NCI-H2227 (cell line): ENCODE measurements around the gene RPP14.
"Not testable (repeated sequence)": the region's sequence is repeated elsewhere in the genome, so short reads cannot be mapped to it uniquely, and the experiment has no call there.

ENCODE experiments used
- DNase-seq: peaks from one replicate; lab custom pipeline; 2025; ENCODE audit not compliant: unreplicated experiment; lab: John Stamatoyannopoulos, UW

Gene RPP14

DNA sequence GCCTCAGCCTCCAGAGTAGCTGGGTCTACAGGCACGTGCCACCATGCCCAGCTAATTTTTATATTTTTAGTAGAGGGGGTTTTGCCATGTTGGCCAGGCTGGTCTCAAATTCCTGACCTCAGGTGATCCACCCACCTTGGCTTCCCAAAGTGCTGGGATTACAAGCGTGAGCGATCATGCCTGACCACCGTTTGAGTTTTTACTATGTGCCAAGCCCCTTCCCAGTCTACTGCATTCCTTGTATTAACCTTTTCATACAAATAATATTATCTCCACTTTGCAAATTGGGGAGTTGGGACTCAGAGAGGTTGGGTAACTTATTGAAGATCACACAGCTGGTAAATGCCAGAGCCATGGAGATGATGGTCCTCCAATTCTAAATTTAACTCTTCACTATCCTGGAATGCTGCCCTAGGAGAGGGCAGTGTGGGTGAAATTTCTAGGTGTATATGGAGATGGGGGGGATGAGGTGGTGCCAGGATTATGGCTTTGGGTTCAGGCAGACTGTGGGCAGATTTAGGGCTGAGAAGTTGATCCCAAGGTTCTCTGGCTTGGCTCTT is 25.6 kb downstream of the RPP14 start:
- no peak for DNase-seq

DNA sequence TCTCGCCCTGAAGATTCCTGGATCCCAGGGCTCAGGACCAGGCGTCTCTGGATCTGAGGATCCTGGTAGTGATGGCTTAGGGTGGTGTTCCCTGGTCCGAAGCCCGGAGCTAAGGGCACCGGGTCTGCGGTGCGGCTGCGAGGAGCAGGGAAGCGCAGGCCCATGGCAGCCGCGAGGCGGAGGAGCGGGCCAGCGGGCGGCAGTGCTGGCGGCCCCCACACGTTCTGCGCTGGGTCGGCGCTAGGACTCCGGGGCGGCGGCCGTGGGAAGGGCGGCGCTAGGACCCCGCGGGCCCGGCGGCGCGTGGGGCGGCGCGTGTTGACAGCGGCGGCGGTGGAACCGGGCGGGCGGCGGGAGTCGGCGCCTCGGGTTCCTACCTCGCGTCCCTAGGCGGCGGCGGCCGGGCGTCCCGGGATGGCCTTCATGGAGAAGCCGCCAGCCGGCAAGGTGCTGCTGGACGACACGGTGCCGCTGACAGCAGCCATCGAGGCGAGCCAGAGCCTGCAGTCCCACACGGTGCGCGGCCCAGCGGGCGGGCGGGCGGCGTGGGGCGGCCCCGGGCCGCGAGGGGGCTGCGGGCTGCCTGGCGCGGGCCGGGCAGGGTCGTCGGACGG is 26.6 kb downstream of the RPP14 start, which contains the start of gene PXK:
PXK (plus strand) TSS at position 318 of the 614 bp plus-strand sequence; CDS start at position 415, 97 bp downstream.
- peak; percentile 69 for DNase-seq

DNA sequence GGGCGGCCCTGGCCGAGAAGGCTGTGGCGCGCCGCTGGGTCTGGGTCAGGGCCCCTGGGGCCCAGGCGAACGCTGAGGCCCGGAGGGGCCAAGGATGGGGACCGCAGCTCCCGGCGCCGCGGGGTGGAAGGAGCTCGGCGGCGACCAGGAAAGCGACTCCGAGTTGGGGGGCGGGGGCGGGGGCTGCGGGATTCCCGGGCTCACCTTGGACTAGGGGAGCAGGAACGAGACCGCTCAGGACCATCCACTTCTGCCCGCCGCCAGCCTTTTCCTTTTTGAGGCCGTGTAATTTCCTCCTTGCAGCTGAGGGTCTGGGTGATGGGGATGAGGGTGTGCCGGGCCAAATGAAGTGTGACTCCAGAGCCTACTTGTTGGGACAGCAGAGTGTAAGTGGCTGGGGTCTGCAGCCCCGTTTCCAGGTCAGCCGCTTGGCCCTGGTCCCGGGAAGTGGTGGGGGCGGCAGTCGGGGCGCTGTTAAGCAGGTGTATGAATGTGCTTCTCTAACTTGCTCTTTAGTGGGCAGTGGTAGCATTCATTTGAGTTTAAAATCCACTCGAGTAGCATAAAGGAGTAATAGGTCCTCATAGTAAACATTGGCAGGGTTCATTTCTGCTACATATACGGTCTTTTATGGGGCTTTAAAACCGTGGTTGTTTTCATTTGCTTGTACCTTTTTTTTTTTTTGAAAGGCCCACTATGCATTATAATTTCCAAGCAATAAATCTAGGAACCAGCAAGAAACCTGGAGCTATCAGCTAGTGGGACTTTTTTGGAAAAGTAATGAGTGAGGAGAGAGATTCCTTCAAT is 27.4 kb downstream of the RPP14 start:
- DNase-seq = no peak

DNA sequence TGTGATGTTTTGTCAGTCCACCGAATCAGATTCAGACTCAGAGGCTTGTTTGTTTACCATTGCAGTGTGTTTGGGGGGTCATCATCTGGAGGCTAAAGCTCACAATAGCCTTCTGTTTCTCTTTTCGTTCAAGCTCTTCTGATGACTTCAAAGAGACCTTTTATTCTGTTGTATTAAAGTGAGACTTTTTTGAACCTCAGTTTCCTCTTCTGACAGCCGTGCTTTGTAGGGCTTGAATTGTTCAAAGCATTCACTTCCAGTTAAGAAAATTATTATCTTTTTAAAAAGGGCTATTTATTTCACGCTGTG is 27.9 kb downstream of the RPP14 start:
- DNase-seq = no peak

DNA sequence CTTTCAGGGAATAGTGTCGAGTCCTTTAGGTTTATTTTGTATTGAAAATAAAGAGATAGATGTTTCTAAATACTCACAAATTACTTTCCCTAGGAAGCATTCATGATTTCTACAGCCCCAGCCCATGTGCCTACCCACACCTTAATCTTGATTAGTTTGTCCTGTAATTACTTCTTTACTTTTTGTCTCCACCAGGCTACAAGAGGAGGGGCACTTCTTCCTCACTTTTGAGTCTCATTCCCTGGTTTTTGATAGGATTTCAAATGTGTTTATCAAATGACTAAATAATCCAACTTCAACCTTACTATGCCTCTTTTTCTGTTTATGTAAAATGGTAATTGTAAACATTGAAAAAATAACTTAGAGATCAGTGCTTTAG is 28.4 kb downstream of the RPP14 start:
- DNase-seq = no peak

DNA sequence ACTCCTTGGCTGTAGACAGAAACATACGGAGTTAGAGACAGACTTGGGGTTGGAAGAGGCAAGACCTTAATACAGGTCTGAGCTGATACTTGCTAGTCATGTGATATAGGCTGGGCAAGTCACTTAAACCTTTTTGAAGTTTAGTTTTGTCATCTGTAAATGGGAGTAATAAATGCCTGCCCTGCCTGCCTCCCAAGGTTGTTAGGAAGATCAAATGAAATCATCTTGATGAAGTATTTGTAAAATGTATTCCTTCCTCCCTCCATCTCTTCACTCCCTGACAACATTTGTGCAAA is 29.6 kb downstream of the RPP14 start:
- no peak for DNase-seq

DNA sequence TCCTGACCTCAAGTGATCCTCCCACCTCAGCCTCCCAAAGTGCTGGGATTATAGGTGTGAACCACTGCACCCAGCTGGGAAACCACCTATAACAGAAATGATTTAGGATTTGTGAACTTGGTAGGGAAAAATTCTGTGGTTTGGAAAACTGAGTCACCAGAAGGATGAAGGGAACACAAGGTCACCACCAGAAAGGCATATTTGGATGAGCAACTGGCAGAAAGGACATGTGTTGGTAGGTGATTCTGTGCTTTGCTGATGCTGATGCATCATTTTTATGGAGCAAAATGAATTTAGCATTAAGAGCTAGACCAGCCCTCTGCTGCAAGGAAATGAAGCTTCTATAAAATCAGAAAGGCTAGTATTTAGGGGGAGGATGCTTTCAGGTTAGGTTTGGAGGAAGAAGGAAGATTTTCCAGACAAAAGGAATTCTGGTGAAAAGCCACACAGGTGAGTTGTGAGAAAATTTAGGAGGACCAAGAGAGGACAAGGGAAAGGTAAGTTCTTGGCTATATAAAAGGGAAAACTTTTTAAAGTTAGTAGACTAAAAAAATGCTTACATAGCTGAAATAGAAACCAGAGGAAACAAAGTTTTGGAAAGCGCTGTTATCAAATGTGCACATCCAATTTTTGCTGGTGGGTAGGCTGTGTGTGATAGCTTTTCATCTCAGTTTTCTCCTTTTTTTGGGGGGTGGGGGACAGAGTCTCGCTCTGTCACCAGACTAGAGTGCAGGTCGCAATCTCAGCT is 30.3 kb downstream of the RPP14 start:
- no peak for DNase-seq

DNA sequence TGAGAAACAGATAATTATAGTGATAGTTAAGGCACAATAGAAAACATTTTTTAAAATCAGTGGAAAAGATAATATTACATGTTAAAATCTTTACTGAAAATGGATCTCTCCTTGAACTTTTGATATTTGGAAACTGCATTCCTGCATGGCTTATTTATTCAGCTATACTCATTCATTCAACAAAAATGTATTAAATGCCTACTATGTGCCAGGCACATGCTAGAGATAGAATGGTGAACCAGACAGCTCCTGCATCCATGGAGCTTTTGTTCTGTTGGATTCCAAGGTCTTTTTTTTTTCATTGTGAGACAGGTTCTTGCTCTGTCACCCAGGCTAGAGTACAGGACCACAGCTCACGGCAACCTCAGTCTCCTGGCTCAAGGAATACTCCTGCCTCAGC is 31.1 kb downstream of the RPP14 start:
- DNase-seq = no peak

DNA sequence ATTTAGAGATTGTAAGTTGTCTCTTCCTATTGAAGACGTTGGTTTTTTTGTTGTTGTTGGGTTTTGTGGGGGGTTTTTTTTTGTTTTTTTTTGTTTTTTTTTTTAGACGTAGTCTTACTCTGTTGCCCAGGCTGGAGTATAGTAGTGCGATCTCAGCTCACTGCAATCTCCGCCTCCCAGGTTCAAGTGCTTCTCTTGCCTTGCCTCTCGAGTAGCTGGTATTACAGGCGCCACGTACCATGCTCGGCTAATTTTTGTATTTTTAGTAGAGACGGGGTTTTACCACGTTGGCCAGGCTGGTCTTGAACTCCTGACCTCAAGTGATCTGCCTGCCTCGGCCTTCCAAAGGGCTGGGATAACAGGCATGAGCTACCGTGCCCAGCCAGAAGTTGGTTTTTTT is 33.1 kb downstream of the RPP14 start:
- not testable (repeated sequence) for DNase-seq

DNA sequence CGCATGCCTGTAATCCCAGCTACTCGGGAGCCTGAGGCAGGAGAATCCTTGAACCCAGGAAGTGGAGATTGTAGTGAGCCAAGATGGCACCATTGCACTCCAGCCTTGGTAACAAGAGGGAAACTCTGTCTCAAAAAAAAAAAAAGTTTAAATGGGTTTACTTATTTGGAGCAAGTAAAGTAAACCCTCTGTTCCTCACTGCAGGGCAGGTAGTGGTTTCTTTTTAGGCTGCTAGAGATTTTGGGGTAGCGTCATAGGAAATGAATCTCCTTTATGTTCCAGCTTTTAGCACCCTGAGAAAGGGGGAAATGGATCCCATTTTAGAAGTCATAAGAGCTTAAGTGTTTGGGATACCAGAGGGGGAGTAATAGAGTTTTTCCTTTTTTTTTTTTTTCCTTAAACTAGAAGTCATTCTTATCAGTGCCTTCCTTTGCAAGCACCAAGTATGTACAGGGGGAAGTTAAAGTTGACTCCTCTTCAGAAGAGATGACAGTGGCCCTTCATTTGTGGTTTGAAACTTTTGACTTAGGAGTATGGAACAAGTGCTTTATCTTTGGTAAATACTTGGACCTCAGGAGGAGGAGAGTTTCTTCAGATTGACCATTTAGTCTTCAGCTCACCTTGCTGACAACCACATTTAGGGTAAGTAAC is 34.7 kb downstream of the RPP14 start:
- no peak for DNase-seq

DNA sequence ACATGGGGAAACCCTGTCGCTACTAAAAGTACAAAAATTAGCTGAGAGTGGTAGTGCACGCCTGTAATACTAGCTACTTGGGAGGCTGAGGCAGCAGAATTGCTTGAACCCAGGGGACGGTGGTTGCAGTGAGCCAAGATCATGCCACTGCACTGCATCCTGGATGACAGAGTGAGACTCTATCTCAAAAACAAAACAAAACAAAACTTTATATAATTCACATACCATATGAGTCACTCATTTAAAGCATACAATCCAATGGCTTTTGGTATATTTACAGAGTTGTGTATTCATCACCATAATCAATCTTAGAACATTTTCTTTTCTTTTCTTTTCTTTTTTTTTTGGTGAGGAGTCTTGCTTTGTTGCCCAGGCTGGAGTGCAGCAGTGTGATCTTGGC is 35.3 kb downstream of the RPP14 start:
- no peak for DNase-seq

DNA sequence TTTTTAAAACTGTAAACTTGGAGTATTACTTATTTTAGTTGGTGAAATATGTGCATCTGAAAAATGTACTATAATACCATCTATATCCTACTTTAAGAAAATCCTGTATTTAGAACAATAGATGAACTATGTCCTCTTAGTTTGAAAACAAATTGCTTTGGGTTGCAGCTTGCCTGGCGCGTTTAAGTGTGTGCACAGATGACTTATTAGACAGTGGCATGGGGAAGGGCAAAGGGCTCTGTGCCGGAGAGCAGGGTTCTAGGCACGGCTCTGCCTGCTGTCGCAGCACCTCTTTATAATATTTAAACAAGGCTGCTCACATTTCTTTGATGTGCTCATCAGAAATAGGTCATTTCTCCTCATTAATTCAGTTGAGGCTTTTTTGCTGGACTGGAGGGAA is 36.6 kb downstream of the RPP14 start:
- no peak for DNase-seq

DNA sequence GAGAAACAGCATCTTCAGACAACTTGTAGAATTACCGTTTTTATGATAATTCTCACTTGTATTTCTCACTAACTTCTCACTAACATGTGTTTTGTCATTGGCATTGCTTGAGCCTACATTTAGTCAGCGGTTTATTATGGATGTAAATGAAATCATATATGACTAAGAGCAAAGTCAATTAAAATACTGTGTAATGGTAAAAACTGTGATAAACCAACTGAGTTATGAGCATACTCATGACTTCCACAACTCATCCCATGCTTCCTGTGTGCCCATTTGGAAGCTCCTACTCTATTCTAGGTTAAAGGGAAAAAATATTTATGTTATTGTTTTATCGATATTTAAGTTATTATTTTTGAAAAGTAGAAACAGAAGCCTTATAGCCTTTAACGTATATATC is 39.4 kb downstream of the RPP14 start:
- no peak for DNase-seq

DNA sequence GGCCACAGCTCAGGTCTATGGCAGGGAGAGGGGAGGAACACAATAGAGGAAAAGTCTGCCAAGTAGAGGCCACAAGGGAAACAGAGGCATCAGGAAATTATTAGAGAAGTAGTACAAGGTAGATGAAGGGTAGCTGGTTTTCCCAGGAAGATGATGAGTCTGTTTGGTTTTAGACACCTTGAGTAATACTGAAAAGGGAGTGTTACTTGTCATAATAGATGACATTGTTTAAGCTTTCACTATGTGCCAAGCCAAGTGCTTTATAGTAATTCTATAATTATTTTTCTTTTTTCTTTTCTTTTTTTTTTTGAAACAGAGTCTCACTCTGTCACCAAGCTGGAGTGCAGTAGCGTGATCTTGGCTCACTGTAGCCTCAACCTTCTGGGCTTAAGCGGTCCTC is 40.3 kb downstream of the RPP14 start:
- DNase-seq = no peak

DNA sequence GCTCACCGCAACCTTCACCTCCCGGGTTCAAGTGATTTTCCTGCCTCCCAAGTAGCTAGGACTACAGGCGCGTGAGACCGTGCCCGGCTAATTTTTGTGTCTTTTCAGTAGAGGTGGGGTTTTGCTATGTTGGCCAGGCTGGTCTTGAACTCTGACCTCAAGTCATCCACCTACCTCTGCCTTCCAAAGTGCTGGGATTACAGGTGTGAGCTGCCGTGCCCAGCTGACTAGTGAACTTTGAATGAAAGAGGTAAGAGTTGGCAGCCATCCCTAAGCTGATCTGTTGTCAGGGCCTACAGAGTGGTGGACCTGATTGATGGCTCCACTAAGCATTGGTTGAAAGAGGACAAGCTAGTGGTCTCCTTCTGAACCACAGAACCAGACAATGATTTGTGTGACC is 41.9 kb downstream of the RPP14 start:
- no peak for DNase-seq

DNA sequence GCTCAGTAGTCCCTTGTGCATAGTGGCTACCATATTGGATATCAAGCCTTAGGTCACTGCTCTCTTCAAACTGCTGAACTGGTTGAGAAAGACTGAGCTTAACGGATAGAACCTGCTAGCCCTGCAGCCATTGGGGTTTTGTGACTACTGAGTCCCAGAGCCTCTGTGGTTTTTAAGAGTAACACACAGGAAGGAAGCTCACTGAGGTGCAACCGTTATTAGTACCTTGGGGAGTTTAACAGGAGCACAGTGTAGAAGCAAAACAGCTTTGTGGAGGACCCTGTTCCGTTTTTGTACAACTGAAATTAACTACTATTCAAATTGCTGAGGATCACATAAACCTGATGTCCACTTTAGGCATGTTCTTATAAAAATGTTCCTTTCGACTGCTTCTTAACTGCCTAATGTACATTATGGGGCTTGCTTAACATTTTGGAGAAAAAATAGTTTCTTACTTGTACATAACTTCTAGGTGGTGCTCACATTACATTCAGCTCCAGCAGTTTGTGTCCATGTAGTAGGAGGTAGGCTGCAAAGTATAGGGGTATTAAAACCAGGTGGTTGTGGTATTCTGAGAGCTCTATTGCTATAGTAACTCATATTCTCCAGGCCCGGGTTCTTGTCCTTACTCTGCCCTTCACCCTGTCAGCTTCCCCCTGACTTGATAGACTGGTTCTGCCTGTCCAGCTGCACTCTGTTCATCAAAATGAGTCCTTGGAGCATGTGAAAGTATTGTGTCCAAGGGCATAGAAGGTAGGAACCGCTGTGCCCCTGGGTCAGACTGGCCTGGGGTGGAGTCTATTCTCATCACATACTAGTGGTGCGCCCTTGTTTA is 44.0 kb downstream of the RPP14 start:
- DNase-seq = no peak

DNA sequence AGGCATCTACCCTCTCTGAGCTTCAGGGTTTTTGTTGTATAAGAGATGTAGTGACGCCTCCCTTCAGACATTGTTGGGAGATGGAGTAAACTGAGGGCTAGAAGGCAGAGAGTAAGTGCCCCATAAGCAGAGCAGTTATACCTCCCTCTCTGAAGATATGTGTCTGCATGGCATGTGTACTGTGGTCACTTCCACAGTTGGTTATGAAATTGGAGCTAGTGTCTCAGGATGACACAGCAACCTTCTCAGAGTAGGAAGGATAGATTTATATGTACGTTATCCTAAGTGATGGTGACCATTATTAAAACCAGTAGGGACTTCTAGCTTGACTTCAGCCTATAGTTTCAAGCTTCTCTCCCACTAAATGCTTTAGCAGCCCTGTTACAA is 44.6 kb downstream of the RPP14 start:
- DNase-seq = no peak

DNA sequence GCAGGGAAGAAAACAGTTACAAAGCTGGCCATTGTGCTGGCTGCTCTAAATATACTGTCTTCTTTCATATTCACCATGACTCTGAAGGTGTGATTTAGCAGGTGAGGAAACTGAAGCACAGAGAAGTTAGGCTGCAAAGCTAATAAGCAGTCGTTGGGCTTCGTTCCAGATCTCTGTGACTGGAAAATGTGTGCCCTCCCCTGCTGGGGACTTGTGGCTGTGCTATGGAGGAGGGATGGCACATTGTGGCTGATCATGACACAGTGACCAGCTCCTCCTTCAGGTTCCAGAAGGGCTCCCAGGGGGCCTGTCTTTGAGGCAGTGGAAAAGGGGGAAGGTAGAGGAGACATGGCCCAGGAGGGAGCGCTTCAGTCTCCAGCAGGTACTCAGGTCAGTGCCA is 45.9 kb downstream of the RPP14 start:
- DNase-seq = no peak

DNA sequence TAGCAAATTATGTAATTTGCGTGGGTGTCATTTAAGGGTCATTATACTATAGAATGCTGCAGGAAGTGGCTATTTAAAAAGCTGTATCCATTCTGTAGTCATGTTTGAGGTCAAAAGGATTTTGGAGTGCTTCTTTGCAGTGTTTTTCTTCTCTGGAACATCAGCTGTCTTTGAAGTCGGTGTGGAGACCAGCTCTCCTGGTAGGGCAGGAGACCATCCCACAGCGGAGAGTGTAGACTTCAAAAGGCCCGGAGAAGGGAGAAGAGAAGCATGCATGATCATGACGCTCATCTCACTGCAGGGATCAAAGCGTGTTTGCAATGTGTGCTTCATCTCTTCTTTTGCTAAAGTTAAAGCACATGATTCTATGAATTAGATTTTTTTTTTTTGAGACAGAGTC is 46.6 kb downstream of the RPP14 start:
- DNase-seq = no peak

DNA sequence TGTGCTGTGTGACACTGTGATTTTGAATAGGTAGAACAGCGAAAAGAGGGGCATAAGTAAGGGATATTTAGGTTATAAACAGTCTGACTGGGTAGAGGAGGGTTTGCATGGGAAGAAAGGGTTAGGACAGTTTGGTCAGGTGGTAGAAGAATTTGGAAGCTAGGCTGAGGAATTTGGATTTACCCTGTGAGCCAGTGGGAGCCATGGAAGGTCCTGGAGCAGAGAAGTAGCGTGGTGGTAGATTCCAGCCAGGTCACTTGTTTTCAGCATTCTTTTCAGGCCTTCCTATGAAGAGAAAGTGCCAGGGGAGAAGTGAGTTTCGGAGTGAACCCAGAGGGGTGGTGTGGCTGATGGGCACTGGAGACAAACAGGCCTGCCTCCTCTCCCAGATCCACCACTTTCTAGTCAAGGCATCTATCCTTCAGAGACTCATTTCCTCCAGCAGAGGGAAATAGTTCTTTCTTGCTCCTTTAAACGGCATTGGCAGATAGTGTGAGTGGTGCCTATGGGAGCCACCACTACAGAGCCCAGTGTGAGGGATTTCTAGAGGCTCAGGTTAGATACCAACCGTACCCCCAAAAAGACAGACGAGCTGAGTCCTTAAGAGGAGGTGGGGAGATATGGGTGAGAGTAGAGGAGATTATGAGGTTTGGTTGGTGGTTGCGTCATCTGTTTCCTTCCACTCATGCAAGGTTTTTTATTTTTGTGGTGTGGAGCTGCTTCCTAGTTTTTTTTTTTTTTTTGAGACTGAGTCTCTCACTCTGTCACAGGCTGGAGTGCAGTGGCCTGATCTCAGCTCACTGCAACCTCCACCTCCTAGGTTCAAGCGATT is 47.9 kb downstream of the RPP14 start:
- no peak for DNase-seq
